K562 (cell line): ENCODE measurements around the gene ELMOD1.

ENCODE experiments used
- CHD4 ChIP-seq: fragments of 200-600 bp; sonication (generic); IDR thresholded peaks from 3 replicates; pipeline ENCODE4 v1.6.1; 2012; ENCODE audit warnings: low read depth, mild to moderate bottlenecking, mixed read lengths, low read length, inconsistent platforms; ENCODE audit not compliant: insufficient read depth, insufficient replicate concordance, poor library complexity, severe bottlenecking
- SRF ChIP-seq, 2 experiments: fragments of 250-450, 450-650 bp in 1 of 2; sonication (Bioruptor Pico) in 1 of 2; sonication (generic) in 1 of 2; formaldehyde crosslinking; IDR thresholded peaks; 2 replicates each; pipeline versions ENCODE4 v1.5.0 to v1.5.1; 2020 to 2022; ENCODE audit warnings: mild to moderate bottlenecking in 1 of 2, missing genetic modification reagents in 1 of 2

- TF ChIP-seq SRF (CRISPR knock-in tag; IDR thresholded peaks at IDR 0.05) (no peak), CHD4 (no peak)
Measured at GRCh38 chr11:107646783-107647182, 55.8 kb downstream of the ELMOD1 start.
